Activated CD8-positive, alpha-beta memory T cell treated with anti-CD3 and anti-CD28 coated beads for 1 hour (primary cell): ENCODE results near the gene SLC2A1.
"Not testable (repeated sequence)": the region's sequence is repeated elsewhere in the genome, so short reads cannot be mapped to it uniquely, and the experiment has no call there.

ENCODE experiments used
- DNase-seq, 2 donors: peaks; one replicate each; pipeline ENCODE4 v3.0.0-alpha.2; 2020; ENCODE audit warnings: low read depth in 1 of 2; ENCODE audit errors: extremely low read depth in 1 of 2

The SLC2A1 gene

DNA sequence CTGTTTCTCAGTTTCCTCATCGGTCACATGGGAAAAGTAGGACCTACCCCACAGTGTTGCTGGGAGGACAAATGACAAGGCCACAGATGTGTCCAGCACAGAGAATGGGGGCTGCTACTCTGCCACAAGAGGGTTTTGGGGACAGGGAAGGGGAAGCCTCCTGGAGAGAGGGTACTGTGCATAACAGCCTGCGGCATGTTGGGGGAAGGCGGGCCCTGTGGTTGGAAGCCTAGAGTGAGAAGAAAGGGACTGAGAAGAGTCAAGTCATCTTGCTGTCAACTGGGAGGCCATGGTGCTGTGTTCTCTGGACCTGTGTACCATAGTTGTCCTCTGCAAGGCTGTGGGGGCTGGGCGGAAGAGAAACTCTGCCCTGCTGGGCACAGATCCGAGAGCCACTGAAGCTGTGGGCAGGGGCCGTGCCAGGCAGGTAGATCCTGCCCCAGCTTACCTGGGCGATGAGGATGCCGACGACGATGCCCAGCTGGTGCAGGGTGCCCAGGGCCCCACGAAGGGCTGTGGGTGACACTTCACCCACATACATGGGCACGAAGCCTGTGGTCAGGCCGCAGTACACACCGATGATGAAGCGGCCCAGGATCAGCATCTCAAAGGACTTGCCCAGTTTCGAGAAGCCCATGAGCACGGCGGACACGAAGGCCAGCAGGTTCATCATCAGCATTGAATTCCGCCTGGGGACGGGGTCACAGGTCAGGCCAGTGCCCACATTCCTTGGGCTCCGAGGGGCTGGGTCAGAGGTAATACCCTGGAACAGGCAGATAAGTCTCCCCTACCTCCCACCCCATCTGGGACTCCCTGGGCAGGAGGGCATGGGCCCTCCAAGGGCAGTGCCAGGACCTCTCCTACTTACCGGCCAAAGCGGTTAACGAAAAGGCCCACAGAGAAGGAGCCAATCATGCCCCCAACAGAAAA is 28.2 kb downstream of the SLC2A1 start:
- no peak for DNase-seq

GRCh38 chr1:42929434-42930177 is 29.1 kb downstream of the SLC2A1 start:
- no peak for DNase-seq

- DNase-seq = no peak
These were observed 29.8 kb downstream of the SLC2A1 start for GRCh38 chr1:42928859-42929258.

DNA sequence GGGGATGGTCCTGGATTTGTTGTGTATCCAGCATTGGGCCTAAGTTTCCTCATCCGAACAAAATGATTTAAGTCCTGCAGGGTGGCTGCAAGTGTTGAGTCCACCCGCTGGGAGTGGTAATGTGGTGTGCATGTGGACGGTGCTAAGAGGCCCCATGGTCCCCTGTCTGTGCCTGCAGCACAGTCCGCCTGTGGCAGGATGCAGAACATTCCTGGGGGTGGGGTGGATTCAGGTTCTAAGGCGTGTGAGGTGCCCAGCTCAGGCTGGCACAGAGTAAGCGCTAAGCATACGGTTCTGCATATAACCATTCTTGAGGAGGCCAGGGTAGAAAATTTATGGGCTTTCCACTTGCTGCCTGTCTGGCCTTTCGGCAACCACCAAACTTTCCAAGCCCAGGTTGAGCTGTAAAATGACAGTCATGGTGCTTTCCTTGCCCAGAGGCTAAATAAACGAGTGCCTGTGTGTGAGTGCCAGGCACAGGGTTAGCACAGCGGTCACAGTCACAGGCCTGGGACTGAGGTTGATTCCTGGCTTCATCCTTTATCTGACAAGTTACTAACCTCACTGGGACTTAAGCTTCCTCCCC is 30.7 kb downstream of the SLC2A1 start:
- DNase-seq = no peak

GRCh38 chr1:42927274-42927841 is 31.3 kb downstream of the SLC2A1 start:
- DNase-seq = no peak

GRCh38 chr1:42926879-42927242 is 31.8 kb downstream of the SLC2A1 start:
- no peak for DNase-seq

DNA sequence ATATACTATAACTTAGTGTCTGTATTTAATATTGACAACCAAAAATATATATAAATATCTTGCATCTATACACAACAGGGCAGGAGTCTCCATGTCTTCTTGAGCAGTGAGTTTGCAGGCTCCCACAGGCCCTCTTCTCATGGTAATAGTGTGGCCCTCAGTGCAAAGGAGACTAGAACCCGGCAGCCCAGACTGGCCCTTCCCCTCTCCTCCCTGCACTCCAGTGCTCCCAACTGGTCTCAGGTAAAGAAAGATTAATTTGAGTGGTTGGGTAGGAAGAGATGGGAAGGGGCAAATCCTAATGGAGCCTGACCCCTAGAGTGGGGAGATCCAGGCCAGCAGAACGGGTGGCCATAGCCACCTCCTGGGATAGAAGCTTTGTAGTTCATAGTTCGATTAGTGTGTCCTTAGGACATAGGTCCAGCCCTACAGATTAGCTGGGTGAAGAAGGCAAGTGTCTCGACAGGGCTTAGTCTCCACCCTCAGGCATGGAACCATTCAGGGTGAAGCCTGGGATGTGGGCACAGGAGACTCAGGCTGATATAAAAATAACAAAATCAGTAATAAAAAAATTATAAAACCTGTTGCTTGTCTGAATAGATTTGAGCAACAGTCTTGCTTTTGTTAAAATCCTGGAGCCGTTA is 32.3 kb downstream of the SLC2A1 start:
- no peak for DNase-seq

- no peak for DNase-seq
These were observed 33.6 kb downstream of the SLC2A1 start for GRCh38 chr1:42924851-42925760.

- peak; percentile 77 to 82 for DNase-seq
These were observed 34.4 kb downstream of the SLC2A1 start for GRCh38 chr1:42924082-42924850.

- no peak for DNase-seq
These were observed 35.1 kb downstream of the SLC2A1 start for GRCh38 chr1:42923367-42924081.

GRCh38 chr1:42922687-42923366 is 35.8 kb downstream of the SLC2A1 start:
- no peak for DNase-seq

- no peak for DNase-seq
These were observed 36.9 kb downstream of the SLC2A1 start for GRCh38 chr1:42921769-42922168.

DNA sequence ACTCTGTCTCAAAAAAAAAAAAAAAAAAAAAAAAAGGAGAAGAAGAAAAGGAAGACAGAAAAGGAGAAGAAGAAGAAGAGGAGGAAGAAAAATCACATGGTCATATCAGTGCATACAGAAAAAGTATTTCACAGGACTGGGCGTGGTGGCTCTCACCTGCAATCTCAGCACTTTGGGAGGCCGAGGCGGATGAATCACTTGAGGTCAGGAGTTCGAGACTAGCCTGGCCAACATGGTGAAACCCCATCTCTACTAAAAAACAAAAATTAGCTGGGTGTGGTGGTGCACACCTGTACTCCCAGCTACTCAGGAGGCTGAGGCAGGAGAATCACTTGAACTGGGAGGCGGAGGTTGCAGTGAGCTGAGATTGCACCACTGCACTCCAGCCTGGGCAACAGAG is 39.0 kb downstream of the SLC2A1 start:
- DNase-seq = not testable (repeated sequence)

- DNase-seq = no peak
These were observed 41.5 kb downstream of the SLC2A1 start for GRCh38 chr1:42917241-42917495.

DNA sequence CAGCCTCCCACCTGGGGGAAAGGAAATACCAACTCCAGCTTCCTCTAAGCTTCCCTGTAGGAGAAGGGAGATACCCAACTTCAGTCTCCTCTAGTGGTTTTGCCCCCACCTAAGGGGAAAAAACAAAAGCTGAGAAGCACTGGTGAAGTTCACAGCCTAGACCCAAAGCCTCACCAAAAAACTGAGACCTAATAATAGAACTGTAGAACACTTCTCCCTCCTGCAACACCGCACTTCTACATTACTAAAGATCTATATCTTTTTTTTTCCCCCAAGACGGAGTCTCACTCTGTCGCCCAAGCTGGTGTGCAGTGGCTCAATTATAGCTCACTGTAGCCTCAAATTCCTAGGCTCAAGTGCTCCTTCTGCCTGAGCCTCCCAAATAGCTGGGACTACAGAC is 43.2 kb downstream of the SLC2A1 start:
- DNase-seq = no peak

GRCh38 chr1:42914092-42914627 is 44.5 kb downstream of the SLC2A1 start:
- DNase-seq = no peak

- no peak for DNase-seq
These were observed 45.1 kb downstream of the SLC2A1 start for GRCh38 chr1:42913426-42914091.
